Measurements from ENCODE around the gene FAM184A. TPM values are rescaled to one million over a fixed set of nuclear protein-coding genes. Genes with fewer than 3 reads are reported as not detected.

Gene FAM184A
- total and polyA plus RNA-seq, 2 of the 8 experiments (the other 6 are each of a cell fraction or from before 2014, with no cell fraction given): 6.3 to 11.3 TPM

GRCh38 chr6:119096721-119097565 lies 18.5 kb upstream of the FAM184A start (continued):
- no peak for TF ChIP-seq CHD7 (IDR thresholded peaks at IDR 0.05; ENCODE audit: insufficient replicate concordance, low read length)
- no peak for TF ChIP-seq EZH2 (IDR thresholded peaks at IDR 0.05; ENCODE audit: low read depth, low read length, severe bottlenecking)
- no peak for TF ChIP-seq YY1 (IDR thresholded peaks at IDR 0.05; ENCODE audit: low read depth, low read length)
- TF ChIP-seq RXRA (IDR thresholded peaks at IDR 0.05; ENCODE audit: insufficient read depth, low read depth, low read length): no peak
- no peak for TF ChIP-seq NANOG (IDR thresholded peaks at IDR 0.05; ENCODE audit: insufficient read depth, low read depth, low read length, poor library complexity, severe bottlenecking)
- no peak for TF ChIP-seq EP300 (IDR thresholded peaks at IDR 0.05; ENCODE audit: borderline replicate concordance in 1 of 2, low read depth in 2 of 2, low read length in 2 of 2)
- TF ChIP-seq SRF (IDR thresholded peaks at IDR 0.05; ENCODE audit: low read depth, low read length): no peak
- no peak for TF ChIP-seq POU5F1 (IDR thresholded peaks at IDR 0.05; ENCODE audit: low read depth, low read length)
- no peak for TF ChIP-seq BCL11A (IDR thresholded peaks at IDR 0.05; ENCODE audit: low read depth in 2 of 2, low read length in 2 of 2)
- TF ChIP-seq TBP (IDR thresholded peaks at IDR 0.05; ENCODE audit: low read depth, low read length): no peak
